GM21381 (cell line): ENCODE data around the gene PDSS2.
"Not testable (repeated sequence)": the region's sequence is repeated elsewhere in the genome, so short reads cannot be mapped to it uniquely, and the experiment has no call there.

Experiments used
- ATAC-seq: cut with Tn5 transposase; IDR thresholded peaks from one replicate; pipeline ENCODE4 v1.9.1; 2021; ENCODE audit warnings: mild to moderate bottlenecking, moderate library complexity; ENCODE audit not compliant: unreplicated experiment

PDSS2 gene

GRCh38 chr6:107125771-107126170 is 333.6 kb downstream of the PDSS2 start:
- no peak for ATAC-seq

GRCh38 chr6:107124934-107125348 is 334.4 kb downstream of the PDSS2 start:
- ATAC-seq = peak; percentile 88

- ATAC-seq = no peak
These were observed 335.9 kb downstream of the PDSS2 start for GRCh38 chr6:107123501-107123900.

- no peak for ATAC-seq
These were observed 336.6 kb downstream of the PDSS2 start for GRCh38 chr6:107122748-107123147.

GRCh38 chr6:107121964-107122495 is 337.3 kb downstream of the PDSS2 start:
- no peak for ATAC-seq

GRCh38 chr6:107121266-107121665 is 338.1 kb downstream of the PDSS2 start:
- no peak for ATAC-seq

GRCh38 chr6:107120404-107120803 is 339.0 kb downstream of the PDSS2 start:
- ATAC-seq = no peak

GRCh38 chr6:107118976-107119375 is 340.4 kb downstream of the PDSS2 start:
- no peak for ATAC-seq

- ATAC-seq = not testable (repeated sequence)
These were observed 340.8 kb downstream of the PDSS2 start for GRCh38 chr6:107118540-107118939.

- ATAC-seq = no peak
These were observed 342.4 kb downstream of the PDSS2 start for GRCh38 chr6:107116931-107117330.

- no peak for ATAC-seq
These were observed 343.0 kb downstream of the PDSS2 start for GRCh38 chr6:107116328-107116892.

GRCh38 chr6:107115695-107116327 is 343.6 kb downstream of the PDSS2 start:
- ATAC-seq = no peak

GRCh38 chr6:107114926-107115694 is 344.3 kb downstream of the PDSS2 start, which contains the start of gene BEND3:
Gene BEND3 (minus strand): TSS chr6:107115515. CDS start chr6:107099285, 16,230 bp downstream.
- peak; percentile 16 for ATAC-seq

- peak; percentile 70 for ATAC-seq
These were observed 345.0 kb downstream of the PDSS2 start for GRCh38 chr6:107114213-107114925.

- no peak for ATAC-seq
These were observed 349.2 kb downstream of the PDSS2 start for GRCh38 chr6:107110200-107110599.

- ATAC-seq = no peak
These were observed 351.0 kb downstream of the PDSS2 start for GRCh38 chr6:107108201-107108890.

- ATAC-seq = no peak
These were observed 351.6 kb downstream of the PDSS2 start for GRCh38 chr6:107107791-107108190.

GRCh38 chr6:107106165-107106564 is 353.2 kb downstream of the PDSS2 start:
- ATAC-seq = no peak

GRCh38 chr6:107105511-107106116 is 353.8 kb downstream of the PDSS2 start:
- ATAC-seq = no peak

GRCh38 chr6:107103082-107103481 is 356.3 kb downstream of the PDSS2 start:
- no peak for ATAC-seq
